Common myeloid progenitor, CD34-positive (primary cell): Measurements from ENCODE around the gene TVP23B.
"Not testable (repeated sequence)": the region's sequence is repeated elsewhere in the genome, so short reads cannot be mapped to it uniquely, and the experiment has no call there.

ENCODE experiments used
- CTCF ChIA-PET: fragments of 350-600 bp; sonication (Branson Sonifier 250); formaldehyde crosslinking; loops from one replicate; lab custom pipeline; 2021; ENCODE audit warnings: antibody characterized with exemption; lab: Charles Lee
- POLR2A ChIA-PET: fragments of 350-600 bp; sonication (Branson Sonifier 250); formaldehyde crosslinking; loops from one replicate; lab custom pipeline; 2021; ENCODE audit warnings: antibody characterized with exemption; lab: Charles Lee
- DNase-seq, 3 donors: peaks; one replicate each; pipeline versions ENCODE4 v3.0.0 to v3.0.0-alpha.2; 2013
- H3K27ac ChIP-seq, 2 experiments: 1 replicate in 1 of 2; 2 replicates in 1 of 2; pipeline ENCODE4 v1.7.0; 2013; ENCODE audit warnings: inconsistent platforms in 2 of 2, low read length in 2 of 2, mild to moderate bottlenecking in 2 of 2, low read depth in 1 of 2, moderate library complexity in 1 of 2; ENCODE audit not compliant: severe bottlenecking in 2 of 2, insufficient read depth in 1 of 2, poor library complexity in 1 of 2
- H3K27me3 ChIP-seq, 5 experiments: replicated peaks in 2 of 5; 1 replicate in 3 of 5; 2 replicates in 2 of 5; pipeline versions ENCODE4 v1.6.1 to v1.7.0; 2013; ENCODE audit warnings: low read length in 4 of 5, mild to moderate bottlenecking in 2 of 5, moderate library complexity in 2 of 5, inconsistent platforms in 1 of 5; ENCODE audit not compliant: insufficient read depth in 5 of 5, control insufficient read depth in 4 of 5
- H3K36me3 ChIP-seq, 4 experiments: 1 replicate in 2 of 4; 2 replicates in 2 of 4; pipeline versions ENCODE4 v1.6.1 to v1.7.0; 2013; ENCODE audit warnings: low read length in 3 of 4, control low read depth in 1 of 4, mild to moderate bottlenecking in 1 of 4; ENCODE audit not compliant: control insufficient read depth in 4 of 4, insufficient read depth in 4 of 4
- H3K4me1 ChIP-seq, 4 experiments: 1 replicate in 3 of 4; 2 replicates in 1 of 4; pipeline versions ENCODE4 v1.6.1 to v1.7.1; 2013; ENCODE audit warnings: low read length in 3 of 4, mild to moderate bottlenecking in 3 of 4, control low read depth in 1 of 4, inconsistent platforms in 1 of 4, moderate library complexity in 1 of 4; ENCODE audit not compliant: control insufficient read depth in 4 of 4, insufficient read depth in 4 of 4; ENCODE audit errors: control extremely low read depth in 1 of 4
- H3K4me3 ChIP-seq, 7 experiments: 1 replicate in 4 of 7; 2 replicates in 3 of 7; pipeline versions ENCODE4 v1.5.1 to v1.7.0; 2013; ENCODE audit warnings: mild to moderate bottlenecking in 7 of 7, low read length in 6 of 7, moderate library complexity in 6 of 7, inconsistent platforms in 2 of 7, low read depth in 2 of 7, control low read depth in 1 of 7; ENCODE audit not compliant: insufficient read depth in 4 of 7, control insufficient read depth in 1 of 7; ENCODE audit errors: extremely low read depth in 1 of 7
- H3K9me3 ChIP-seq, 5 experiments: 1 replicate in 4 of 5; 2 replicates in 1 of 5; pipeline versions ENCODE4 v1.6.1 to v1.7.1; 2013; ENCODE audit warnings: low read length in 4 of 5, mild to moderate bottlenecking in 2 of 5, inconsistent platforms in 1 of 5, low read depth in 1 of 5, moderate library complexity in 1 of 5; ENCODE audit not compliant: control insufficient read depth in 4 of 5, insufficient read depth in 2 of 5; ENCODE audit errors: control extremely low read depth in 1 of 5
- WGBS: methylation state at CpG from one replicate; pipeline ENCODE4 v1.1.5; 2013; ENCODE audit not compliant: insufficient coverage; 5-methylcytosine and 5-hydroxymethylcytosine counted together

TVP23B gene

DNA sequence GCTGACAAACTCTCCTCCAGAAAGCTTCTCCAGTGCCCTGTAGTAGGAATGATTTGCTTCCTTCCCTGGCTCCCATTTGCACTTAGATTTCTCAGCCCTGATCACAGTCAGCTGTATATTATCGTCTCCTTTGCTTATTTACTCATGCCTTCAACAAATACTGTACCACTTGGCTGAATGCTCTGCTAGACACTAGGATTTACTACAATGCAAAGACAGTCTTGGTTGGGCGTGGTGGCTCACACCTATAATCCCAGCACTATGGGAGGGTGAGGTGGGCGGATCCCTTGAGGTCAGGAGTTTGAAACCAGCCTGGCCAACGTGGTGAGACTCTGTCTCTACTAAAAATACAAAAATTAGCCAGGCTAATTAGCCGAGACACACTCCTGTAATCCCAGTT, 5.9 kb downstream of the TVP23B start:
- CTCF ChIA-PET, POLR2A ChIA-PET, DNase-seq, H3K36me3 ChIP-seq, H3K4me1 ChIP-seq, H3K4me3 ChIP-seq, H3K27ac ChIP-seq, H3K27me3 ChIP-seq, H3K9me3 ChIP-seq: not testable (repeated sequence)
- WGBS, result no CpG with 5 or more reads among the region's 5 CpGs

DNA sequence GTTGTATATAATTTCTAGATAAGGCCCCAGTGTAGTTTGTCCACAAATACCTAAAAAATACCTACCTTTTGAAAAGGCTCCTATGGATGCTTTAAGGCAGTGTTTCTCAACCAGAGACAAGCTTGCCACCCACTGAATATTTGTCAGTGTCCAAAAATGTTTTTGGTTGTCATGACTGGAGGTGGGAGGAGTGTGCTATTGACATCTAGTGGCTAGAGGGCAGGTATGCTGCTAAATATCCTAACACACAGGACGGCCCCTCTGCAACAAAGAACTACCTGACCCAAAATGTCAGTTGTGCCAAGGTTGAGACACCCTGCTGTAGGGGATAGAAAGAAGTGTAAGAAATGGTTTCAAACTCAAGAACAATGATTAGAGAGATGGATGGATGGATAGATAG, 10.4 kb downstream of the TVP23B start:
- CTCF ChIA-PET, H3K9me3 ChIP-seq, DNase-seq, H3K27ac ChIP-seq, H3K36me3 ChIP-seq, H3K4me3 ChIP-seq, H3K4me1 ChIP-seq, POLR2A ChIA-PET, H3K27me3 ChIP-seq: not testable (repeated sequence)
- WGBS, result no CpG with 5 or more reads among the region's 1 CpG

DNA sequence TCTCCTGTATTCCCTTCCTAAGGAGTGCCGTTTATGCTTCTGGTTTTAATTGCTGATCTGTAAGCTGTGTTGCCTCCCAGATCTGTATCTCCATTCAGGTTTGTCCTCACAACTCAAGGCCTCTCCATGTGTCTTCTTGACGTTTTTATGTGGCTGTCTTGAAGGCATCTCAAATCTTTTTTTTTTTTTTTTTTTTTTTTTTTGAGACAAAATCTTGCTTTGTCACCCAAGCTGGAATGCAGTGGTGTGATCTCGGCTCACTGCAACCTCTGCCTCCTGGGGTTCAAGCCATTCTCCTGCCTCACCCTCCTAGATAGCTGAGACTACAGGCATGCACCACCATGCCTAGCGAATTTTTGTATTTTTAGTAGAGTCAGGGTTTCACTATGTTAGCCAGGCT, 13.9 kb downstream of the TVP23B start:
- POLR2A ChIA-PET, H3K27ac ChIP-seq, H3K4me1 ChIP-seq, CTCF ChIA-PET, H3K9me3 ChIP-seq, H3K27me3 ChIP-seq, H3K4me3 ChIP-seq: not testable (repeated sequence)
- peaks cover 0 to 16% (median 1%) of the 10 kb centered on the region in 4 experiments for H3K36me3 ChIP-seq
- peak in 1 of 3 donors; percentile 14 for DNase-seq
- 100% methylated on average over 1 of the region's 4 CpGs for WGBS

DNA sequence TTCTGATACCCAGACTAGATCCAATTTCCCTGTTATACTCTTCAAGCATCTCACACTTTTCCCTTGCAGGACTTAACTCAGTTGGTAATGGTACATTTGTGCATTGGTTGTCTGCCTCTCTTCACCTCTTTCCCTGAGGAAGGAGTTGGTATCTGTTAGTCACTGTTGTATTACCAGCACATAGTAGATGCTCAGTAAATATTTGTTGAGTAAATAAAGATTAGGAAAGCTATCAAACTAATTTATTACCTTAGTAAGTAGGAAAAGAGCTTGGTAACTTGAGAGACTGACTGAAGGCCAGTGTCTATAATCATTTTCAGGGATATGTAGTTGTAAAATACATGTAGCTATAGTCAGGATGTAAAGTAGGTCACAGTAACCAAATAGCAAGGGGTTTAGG, 15.9 kb downstream of the TVP23B start:
- H3K27ac ChIP-seq, H3K4me3 ChIP-seq, CTCF ChIA-PET, DNase-seq, H3K4me1 ChIP-seq, H3K27me3 ChIP-seq, H3K9me3 ChIP-seq, POLR2A ChIA-PET: not testable (repeated sequence)
- peaks cover 0 to 22% (median 5%) of the 10 kb centered on the region in 4 experiments for H3K36me3 ChIP-seq

DNA sequence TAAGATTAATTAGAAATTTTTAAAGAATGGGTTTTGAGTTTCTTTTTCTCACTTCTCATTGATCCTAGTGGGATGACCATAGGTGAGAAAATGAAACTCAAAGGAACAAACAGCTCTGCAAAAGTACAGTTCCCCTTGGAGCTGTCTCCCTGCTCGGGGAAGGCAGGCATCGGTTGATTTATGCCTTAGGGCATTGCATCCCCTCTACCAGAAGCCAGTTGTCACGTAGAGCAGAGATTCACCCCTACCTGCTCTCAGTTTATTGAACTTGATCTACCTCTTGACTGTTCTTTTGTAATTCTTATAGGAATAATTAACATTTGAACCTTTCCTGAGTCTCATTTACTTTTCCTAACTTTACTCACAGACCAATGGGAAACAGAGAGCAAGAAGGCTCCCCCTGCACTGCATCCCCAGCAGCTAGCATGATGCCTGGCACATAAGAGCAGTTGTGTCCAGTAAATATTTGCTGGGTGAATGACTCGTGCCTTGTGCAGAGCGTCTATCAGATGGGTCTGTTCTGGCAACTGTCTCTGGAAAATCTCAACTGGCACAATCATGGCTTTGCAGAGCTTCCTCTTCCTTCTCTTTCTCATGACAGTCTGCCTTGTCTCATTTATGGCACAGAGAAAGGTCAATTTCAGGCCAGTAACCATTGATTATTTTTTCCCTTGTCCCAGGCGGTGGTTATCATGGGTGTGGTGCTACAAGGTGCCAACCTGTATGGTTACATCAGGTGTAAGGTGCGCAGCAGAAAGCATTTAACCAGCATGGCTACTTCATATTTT, 22.7 kb downstream of the TVP23B start:
- H3K36me3 ChIP-seq, result peaks cover 0 to 21% (median 7%) of the 10 kb centered on the region in 4 experiments
- WGBS, result 100% methylated on average over 1 of the region's 7 CpGs
- H3K27ac ChIP-seq, DNase-seq, H3K4me3 ChIP-seq, CTCF ChIA-PET, POLR2A ChIA-PET, H3K9me3 ChIP-seq, H3K4me1 ChIP-seq, H3K27me3 ChIP-seq: not testable (repeated sequence)

DNA sequence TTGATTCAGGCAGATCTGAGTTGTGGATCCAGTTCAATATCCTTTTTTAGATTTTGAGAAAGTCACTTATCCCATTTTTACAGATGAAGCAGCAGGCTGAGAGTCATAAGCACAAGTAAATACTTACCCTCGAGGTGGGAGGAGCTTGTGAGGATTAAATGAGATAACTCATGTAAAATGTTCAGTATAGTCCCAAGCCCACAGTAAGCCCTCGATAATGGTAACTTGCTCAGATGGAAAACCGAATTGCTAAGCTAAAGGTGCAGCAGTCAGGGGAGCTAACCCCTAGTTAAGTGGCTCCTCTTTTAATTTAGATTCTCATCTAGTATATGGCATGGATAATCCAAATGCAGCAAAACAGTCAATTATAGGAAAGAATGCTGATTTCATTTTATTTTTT, 34.9 kb downstream of the TVP23B start:
- H3K27me3 ChIP-seq, H3K9me3 ChIP-seq, H3K36me3 ChIP-seq, POLR2A ChIA-PET, H3K4me3 ChIP-seq, H3K27ac ChIP-seq, CTCF ChIA-PET, DNase-seq: not testable (repeated sequence)
- H3K4me1 ChIP-seq, result peaks cover 2 to 15% (median 7%) of the 10 kb centered on the region in 4 experiments
- no CpG with 5 or more reads among the region's 3 CpGs for WGBS

DNA sequence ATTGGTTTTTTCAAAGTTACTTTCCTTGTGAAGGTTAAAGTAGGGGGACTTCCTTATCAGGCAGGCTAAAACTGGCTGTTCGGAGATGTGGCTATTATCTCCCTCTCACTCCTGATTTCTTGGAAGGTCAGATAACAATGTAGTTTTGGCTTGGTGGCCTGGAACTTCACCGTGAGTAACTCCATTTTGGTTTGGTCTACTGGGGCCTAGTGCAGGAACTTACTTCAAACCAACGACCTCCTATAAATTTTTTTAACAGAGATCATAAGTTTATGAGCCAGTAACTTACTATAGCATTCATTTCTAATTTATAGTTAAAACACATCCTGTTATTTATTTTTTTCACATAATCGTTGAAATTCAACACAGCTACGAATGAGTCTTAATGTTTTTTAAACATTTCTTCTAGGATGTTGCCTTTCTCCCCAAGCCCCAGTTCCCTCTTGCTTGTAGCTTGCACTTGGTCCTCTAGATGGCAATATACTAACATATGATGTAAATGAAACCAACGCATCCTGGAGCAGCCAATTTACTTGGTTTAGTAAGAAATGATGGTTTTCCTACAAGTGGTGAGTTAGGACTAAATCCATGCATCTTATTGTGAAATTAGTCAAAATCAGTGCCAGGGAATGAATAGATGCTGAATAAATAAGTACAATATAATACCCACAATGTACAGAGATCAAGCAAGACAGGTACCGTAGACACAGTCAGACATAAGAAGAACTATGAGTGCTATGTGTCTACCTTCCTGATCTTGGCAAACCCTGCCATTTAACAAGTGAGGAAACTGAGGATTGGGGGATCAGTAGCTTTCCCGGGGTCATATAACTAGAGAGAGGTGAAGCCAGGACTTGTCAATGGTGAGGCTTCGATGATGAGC, 35.7 kb downstream of the TVP23B start:
- POLR2A ChIA-PET, H3K27me3 ChIP-seq, CTCF ChIA-PET, H3K4me3 ChIP-seq, H3K9me3 ChIP-seq, H3K27ac ChIP-seq, H3K36me3 ChIP-seq: not testable (repeated sequence)
- WGBS, result 100% methylated on average over 1 of the region's 9 CpGs
- H3K4me1 ChIP-seq, result peaks cover 2 to 15% (median 7%) of the 10 kb centered on the region in 4 experiments
- DNase-seq, result peak; percentile 68 to 85 (median 83)
